Astrocyte of the cerebellum (primary cell): ENCODE results near the gene TSEN2.

Experiments used
- DNase-seq: peaks from one replicate; pipeline ENCODE4 v3.0.0-alpha.2; 2011; ENCODE audit warnings: low read depth
- H3K4me3 ChIP-seq: 2 replicates; pipeline ENCODE4 v1.5.1; 2011; ENCODE audit warnings: mild to moderate bottlenecking, low read depth, low read length, moderate library complexity
- in situ Hi-C: cut with HindIII; loops from 2 replicates; pipeline ENCODE4 v1.10.0; 2017; ENCODE audit warnings: low sequenced_read_pairs
- TF ChIP-seq, protein P1 (sequence below): IDR thresholded peaks from 2 replicates; pipeline ENCODE4 v1.5.1; 2012; ENCODE audit warnings: low read length, low read depth, moderate library complexity, mild to moderate bottlenecking; ENCODE audit errors: missing control alignments

Gene TSEN2

DNA sequence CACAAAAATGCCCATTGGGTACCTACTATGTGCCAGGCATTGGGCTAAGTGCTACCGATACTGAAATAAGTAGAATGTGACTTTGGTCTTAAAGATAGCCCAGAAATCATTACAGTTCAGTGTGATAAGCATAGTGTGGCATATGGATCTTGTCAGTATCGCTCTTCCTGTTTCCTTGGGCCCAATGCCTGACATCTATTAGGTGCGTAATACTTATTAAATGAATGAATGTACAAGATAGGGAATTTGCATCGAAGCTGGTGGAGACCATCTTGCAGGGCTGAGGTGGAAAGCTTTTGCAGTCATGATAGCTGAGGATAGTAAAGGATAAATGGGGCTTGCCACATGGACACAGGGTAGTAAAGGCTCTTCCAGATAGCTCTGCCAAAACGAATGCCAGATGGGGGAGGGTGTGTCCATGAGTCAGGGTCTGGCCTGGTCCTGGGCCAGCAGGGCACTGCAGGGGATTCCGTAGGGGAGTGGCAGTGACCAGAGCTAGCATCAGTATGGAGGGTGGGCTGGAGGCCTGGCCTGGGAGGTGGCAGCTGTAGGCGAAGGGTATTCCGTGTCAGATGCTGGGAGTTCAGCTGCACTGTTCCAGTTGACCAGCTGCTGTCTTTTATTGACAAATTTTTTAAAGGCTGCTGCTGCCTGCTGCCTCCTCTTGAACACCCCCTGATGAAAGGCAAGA is 23.5 kb downstream of the TSEN2 start:
- peak overlapping the region; percentile 9 for H3K4me3 ChIP-seq
- TF ChIP-seq, protein P1, sequence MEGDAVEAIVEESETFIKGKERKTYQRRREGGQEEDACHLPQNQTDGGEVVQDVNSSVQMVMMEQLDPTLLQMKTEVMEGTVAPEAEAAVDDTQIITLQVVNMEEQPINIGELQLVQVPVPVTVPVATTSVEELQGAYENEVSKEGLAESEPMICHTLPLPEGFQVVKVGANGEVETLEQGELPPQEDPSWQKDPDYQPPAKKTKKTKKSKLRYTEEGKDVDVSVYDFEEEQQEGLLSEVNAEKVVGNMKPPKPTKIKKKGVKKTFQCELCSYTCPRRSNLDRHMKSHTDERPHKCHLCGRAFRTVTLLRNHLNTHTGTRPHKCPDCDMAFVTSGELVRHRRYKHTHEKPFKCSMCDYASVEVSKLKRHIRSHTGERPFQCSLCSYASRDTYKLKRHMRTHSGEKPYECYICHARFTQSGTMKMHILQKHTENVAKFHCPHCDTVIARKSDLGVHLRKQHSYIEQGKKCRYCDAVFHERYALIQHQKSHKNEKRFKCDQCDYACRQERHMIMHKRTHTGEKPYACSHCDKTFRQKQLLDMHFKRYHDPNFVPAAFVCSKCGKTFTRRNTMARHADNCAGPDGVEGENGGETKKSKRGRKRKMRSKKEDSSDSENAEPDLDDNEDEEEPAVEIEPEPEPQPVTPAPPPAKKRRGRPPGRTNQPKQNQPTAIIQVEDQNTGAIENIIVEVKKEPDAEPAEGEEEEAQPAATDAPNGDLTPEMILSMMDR: no peak
- DNase-seq: peak; percentile 52

DNA sequence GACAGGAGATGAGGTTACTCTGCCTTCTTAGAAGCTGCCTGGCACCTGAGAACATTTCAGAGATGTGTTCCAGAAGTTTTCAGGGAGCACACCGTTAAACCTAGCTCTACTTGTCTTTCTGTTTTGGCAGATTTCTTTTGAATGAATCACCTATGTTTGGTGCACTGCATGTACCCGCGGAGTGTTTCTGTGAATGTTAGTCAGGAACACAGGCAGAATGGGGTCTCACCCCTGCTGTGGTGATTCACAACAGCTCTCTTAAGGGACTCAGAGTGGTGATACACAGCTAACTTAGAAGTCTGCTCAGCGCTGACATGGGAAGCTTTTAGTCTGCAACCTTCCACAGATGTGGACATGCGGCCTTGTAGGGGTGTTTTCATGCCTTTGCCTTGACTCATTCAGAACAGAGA is 24.0 kb downstream of the TSEN2 start:
- H3K4me3 ChIP-seq: peak overlapping the region; percentile 9
- DNase-seq: peak; percentile 97
- TF ChIP-seq, protein P1: no peak
- in situ Hi-C loops: no loop called here

More for the DNA sequence above, 23.5 kb downstream of the TSEN2 start:
- in situ Hi-C loops: no loop called here

DNA sequence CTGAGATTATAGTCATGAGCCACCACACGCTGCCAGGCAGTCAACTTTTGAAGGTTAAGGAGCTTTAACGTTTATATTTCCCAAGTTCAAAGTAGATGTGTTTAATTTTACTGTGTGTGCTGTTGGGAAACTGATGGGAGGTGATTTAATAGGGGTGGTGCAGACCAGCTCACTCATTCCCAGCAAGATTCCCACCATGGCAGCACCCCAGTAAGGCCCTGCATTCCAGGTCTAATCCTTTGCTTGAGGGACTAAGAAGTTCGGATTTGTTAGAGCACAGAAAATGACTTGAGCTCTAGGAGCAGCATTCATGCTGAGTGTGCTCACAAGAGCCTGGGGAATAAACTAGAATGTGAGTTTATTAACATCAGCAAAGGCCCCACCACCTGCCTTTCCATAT is 25.2 kb downstream of the TSEN2 start:
- in situ Hi-C loops: no loop called here
- H3K4me3 ChIP-seq: no peak overlapping the region
- TF ChIP-seq, protein P1: no peak
- no peak for DNase-seq

DNA sequence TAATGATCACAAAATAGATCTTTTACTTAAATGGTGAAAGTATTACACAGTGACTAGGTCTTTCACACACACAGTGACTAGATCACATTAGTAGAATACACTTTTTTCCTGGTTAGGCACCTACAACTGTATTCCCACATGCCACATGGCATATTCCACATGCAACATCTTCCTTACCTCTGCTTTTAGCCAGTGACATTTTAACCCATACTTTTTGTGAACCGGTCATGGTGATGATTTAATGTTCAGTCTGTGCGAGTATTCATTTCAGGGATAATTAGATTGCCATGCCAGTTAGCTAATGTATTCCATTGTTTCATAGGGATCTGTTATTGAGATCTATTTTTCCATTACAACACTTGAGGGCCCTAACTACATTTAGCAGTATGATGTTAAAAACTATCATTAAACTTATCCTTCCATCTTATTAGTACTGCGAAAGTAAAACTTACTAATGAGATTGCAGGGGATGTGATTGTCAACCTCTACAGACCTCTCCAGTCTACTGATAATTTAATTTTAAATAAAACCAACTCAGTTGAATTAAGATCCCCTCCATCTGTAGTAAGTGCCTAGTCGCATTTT is 28.3 kb downstream of the TSEN2 start:
- DNase-seq: no peak
- no peak overlapping the region for H3K4me3 ChIP-seq
- in situ Hi-C loops: no loop called here
- TF ChIP-seq, protein P1: no peak

DNA sequence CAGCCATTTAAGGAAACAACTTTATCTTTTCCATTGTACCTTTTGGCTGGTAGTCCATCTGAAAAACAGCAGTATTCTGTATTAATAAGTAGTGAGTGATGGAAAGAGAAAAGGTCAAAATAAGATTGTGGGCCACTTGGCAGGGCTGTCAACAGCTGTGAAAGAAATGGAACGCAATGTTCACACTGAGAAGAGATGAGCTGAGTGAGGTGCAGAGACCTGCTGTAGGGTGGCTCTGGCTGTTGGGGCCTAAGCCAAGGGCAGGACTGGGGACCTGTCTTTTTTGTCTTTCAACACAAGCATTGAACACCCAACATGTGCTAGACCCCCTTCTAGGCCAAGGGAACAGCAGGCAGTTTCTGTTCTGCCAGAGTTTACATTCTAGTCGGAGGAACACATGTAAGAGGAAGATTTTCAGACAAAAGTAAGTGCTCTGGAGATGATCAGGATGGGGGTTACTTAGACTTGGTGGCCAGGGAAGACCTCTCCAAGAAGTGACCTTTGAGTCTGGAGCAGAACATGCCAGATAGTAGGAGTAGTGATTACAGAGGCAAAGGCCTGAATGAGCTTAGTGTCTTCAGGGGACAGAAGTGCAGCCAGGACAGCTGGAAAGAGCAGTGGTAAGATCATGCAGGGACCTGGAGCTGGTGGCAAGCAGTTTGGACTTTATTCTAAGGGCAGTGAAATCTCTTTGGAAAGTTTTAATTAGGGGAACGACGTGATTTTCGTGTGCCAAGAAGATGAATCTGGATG is 29.6 kb downstream of the TSEN2 start:
- no peak for DNase-seq
- no peak overlapping the region for H3K4me3 ChIP-seq
- in situ Hi-C loops: no loop called here
- TF ChIP-seq, protein P1: no peak

DNA sequence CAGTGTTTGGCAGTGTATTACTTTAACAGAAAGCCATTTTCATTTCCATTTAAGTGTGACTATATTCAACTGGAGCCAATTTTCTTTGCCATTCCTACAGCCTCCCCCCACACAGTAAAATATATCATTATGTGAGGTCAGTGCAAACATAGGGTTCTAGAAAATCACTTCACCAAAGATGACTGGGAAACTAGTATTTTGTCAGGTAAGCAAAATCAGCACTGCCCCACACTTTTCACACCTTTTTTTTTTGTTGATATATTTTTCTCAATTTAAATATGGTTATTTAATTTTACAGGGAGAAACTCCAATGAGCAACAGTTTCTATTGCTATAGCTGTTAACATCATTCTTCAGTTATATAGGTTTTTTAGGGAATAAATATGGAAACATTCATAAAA is 31.4 kb downstream of the TSEN2 start:
- no peak for DNase-seq
- H3K4me3 ChIP-seq: no peak overlapping the region
- in situ Hi-C loops: no loop called here
- TF ChIP-seq, protein P1: no peak
